Measurements from ENCODE around the gene BTNL3. TPM values are rescaled to one million over a fixed set of nuclear protein-coding genes. Genes with fewer than 3 reads are reported as not detected.

BTNL3 gene
- total RNA-seq, 2 experiments from 2014 or later: not detected

- no peak overlapping the region for H3K27ac ChIP-seq (ENCODE audit: low read depth in 1 of 2, low read length in 2 of 2)
- no peaks in the 10 kb centered on the region for H3K4me1 ChIP-seq (ENCODE audit: insufficient read depth, low read length)
- no peak overlapping the region for H3K4me3 ChIP-seq (ENCODE audit: low read length)
- Mint-ChIP-seq H3K4me1 (ENCODE audit: low read depth) (no peaks in the 10 kb centered on the region), H3K36me3 (ENCODE audit: low read depth) (no peaks in the 10 kb centered on the region), H3K27ac (no peak overlapping the region), H3K9me3 (no peaks in the 10 kb centered on the region), H3K27me3 (peaks cover 39% of the 10 kb centered on the region), H3K4me3 (no peak overlapping the region)
- POLR2A ChIA-PET: no interaction called here
- no peaks in the 10 kb centered on the region for H3K36me3 ChIP-seq (ENCODE audit: insufficient read depth, low read length)
- ATAC-seq (ENCODE audit: poor library complexity) (no peak), DNase-seq (no peak)
- H3K9me3 ChIP-seq (ENCODE audit: control insufficient read depth in 1 of 2, insufficient read depth in 1 of 2, low read length in 2 of 2): peaks cover 0 to 8% of the 10 kb centered on the region in 2 experiments
- intact Hi-C loops (cut with DNase I, micrococcal nuclease): no loop called here
- no peak for TF ChIP-seq CTCF (IDR thresholded peaks at IDR 0.05)
- CTCF ChIA-PET: no interaction called here
- peaks cover 17 to 29% of the 10 kb centered on the region in 2 experiments for H3K27me3 ChIP-seq (ENCODE audit: control insufficient read depth in 1 of 2, insufficient read depth in 2 of 2, low read length in 2 of 2)
These were observed 50.8 kb downstream of the BTNL3 start for GRCh38 chr5:181039471-181039870.

- POLR2A ChIA-PET: interaction anchor here (0.6 kb wide), 1 partner anchor 17 kb away, joined by 3 read pairs; no protein-coding TSS in a partner anchor
- no peak for ATAC-seq (ENCODE audit: poor library complexity)
- Mint-ChIP-seq H3K36me3 (ENCODE audit: low read depth) (no peaks in the 10 kb centered on the region), H3K9me3 (no peaks in the 10 kb centered on the region), H3K27ac (no peak within 1 kb of the TSS), H3K4me3 (no peak within 1 kb of the TSS), H3K27me3 (peaks cover 39% of the 10 kb centered on the region), H3K4me1 (ENCODE audit: low read depth) (no peaks in the 10 kb centered on the region)
- no peak for TF ChIP-seq CTCF (IDR thresholded peaks at IDR 0.05)
- Histone ChIP-seq H3K27me3 (ENCODE audit: control insufficient read depth in 1 of 2, insufficient read depth in 2 of 2, low read length in 2 of 2) (peaks cover 19 to 32% of the 10 kb centered on the region in 2 experiments), H3K4me1 (ENCODE audit: insufficient read depth, low read length) (no peaks in the 10 kb centered on the region), H3K4me3 (ENCODE audit: low read length) (no peak within 1 kb of the TSS), H3K27ac (ENCODE audit: low read depth in 1 of 2, low read length in 2 of 2) (no peak within 1 kb of the TSS), H3K36me3 (ENCODE audit: insufficient read depth, low read length) (no peaks in the 10 kb centered on the region), H3K9me3 (ENCODE audit: control insufficient read depth in 1 of 2, insufficient read depth in 1 of 2, low read length in 2 of 2) (peaks cover 0 to 8% of the 10 kb centered on the region in 2 experiments)
- intact Hi-C loops (cut with DNase I, micrococcal nuclease): no loop called here
- no peak for DNase-seq
- CTCF ChIA-PET: no interaction called here
These were observed 51.4 kb downstream of the BTNL3 start, which contains the start of gene BTNL9 for GRCh38 chr5:181039931-181040630. Gene BTNL9 (plus strand): TSS chr5:181040266. CDS start chr5:181045490, 5,224 bp downstream.

- DNase-seq (no peak), ATAC-seq (ENCODE audit: poor library complexity) (no peak)
- no peak overlapping the region for H3K4me3 ChIP-seq (ENCODE audit: low read length)
- Mint-ChIP-seq H3K9me3 (no peaks in the 10 kb centered on the region), H3K36me3 (ENCODE audit: low read depth) (no peaks in the 10 kb centered on the region), H3K4me1 (ENCODE audit: low read depth) (no peaks in the 10 kb centered on the region), H3K27me3 (peaks cover 39% of the 10 kb centered on the region), H3K4me3 (no peak overlapping the region), H3K27ac (no peak overlapping the region)
- ChIA-PET POLR2A (interaction anchor here (0.6 kb wide), 1 partner anchor 18 kb away, joined by 3 read pairs; no protein-coding TSS in a partner anchor), CTCF (no interaction called here)
- intact Hi-C loops (cut with DNase I, micrococcal nuclease): no loop called here
- H3K27me3 ChIP-seq (ENCODE audit: control insufficient read depth in 1 of 2, insufficient read depth in 2 of 2, low read length in 2 of 2): peaks cover 19 to 37% of the 10 kb centered on the region in 2 experiments
- H3K36me3 ChIP-seq (ENCODE audit: insufficient read depth, low read length): no peaks in the 10 kb centered on the region
- no peak for TF ChIP-seq CTCF (IDR thresholded peaks at IDR 0.05)
- H3K4me1 ChIP-seq (ENCODE audit: insufficient read depth, low read length): no peaks in the 10 kb centered on the region
- H3K9me3 ChIP-seq (ENCODE audit: control insufficient read depth in 1 of 2, insufficient read depth in 1 of 2, low read length in 2 of 2): peaks cover 0 to 10% of the 10 kb centered on the region in 2 experiments
- no peak overlapping the region for H3K27ac ChIP-seq (ENCODE audit: low read depth in 1 of 2, low read length in 2 of 2)
These were observed 51.9 kb downstream of the BTNL3 start for GRCh38 chr5:181040631-181040945.
